Stimulated activated CD4-positive, alpha-beta T cell treated with anti-CD3 and anti-CD28 coated beads, Interleukin-2, amount 100 ng/mL, for 48 hours (primary cell): Measurements from ENCODE around the gene CXCL14.

Experiments used
- DNase-seq, 2 donors: peaks; one replicate each; pipeline ENCODE4 v3.0.0-alpha.2; 2020

Gene CXCL14

DNA sequence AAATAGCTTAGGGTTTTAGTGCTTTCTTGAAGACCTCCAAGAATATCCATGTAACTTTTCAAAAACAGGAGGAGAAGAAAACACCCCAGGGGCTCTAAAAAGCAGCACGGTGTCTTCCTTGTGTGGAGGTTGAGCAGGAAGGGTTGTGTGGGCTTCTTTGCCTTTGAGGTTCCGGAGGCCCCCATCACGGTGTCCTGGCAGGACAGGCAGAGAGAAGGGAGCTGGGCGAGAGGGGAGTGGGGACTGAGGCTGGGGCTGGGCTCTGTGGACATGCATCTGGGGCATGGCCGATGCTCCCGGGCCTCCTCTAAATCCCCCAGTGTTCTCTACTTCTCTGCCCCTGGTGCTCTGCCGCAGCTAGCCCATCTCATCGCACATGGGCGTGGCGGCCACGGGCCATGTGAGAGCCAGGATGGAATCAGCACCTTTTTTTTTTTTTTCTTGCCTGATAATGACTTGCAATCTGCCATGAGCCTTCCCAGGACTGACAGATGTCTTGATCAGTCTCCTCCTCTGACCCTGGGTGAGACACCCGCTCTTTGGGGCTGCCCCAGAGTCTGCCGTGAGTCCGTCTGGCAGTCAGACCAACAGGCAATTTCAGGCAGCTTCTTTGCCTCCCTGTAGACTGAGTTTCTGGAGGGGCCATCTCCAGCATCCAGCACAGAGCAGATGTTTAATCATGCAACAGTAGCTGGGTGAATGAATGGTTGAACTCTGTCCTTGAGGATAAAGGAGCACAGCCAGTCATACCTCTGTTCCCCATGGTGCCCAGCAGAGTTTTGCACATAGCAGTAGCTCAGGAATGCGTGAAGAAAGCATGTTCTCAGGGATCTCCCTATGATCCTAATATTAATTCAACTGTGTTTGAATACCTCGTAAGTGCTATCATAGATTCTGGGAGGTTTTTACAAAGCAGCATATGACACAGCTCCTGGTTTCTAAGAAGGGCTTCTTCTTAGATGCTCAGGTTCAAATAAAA lies 12.1 kb downstream of the CXCL14 start:
- DNase-seq, result no peak

DNA sequence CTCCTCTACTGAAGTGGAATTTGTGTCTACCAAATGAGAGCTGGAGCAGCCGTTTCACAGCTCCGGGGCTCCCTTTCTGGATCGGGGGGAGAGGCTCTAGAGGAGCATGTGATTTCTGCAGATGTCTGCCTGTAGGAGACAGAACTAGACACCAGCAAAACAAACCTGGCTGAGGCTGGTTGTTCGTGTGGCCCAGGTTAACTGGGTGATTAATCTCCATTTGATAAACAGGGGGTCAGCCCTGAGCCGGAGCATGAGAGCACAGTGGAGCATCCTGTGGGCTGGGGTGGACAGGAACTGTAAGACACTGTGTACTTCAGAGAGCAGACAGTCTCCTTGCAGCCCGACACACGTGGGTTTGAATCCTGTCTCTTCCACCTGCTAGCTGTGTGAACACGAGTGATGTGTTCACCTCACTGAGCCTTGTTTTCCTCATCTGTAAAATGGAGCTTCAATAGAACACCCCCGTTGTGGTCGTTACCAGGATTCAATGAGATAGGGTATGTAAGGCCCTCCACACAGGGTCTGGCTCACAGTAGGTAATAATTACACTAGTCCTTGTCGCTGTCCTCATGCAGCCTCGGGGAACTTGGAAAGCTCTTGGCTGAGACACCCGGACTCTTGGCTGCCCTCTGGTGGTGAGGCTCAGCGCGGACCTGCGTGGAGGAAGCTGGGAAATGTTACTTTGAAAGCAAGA lies 12.9 kb downstream of the CXCL14 start:
- peak; percentile 77 to 79 for DNase-seq

DNA sequence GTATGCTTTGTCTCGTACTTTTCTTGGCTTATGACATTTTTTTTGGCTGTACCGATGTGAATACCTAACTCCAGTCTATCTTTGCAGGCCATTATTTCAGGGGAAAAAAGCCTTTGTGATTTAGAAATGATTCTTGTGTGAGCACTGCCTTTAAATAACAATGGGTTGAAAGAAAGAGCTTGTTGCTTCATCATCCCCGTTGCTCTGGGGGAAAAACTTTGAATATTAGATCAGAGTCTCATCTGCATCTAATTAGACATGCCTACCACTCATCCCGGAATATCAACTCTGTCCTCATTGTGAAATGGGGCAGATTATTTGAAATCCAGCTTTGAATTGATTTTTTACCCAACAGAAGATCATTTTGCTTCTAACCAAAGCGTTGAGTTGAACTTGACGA lies 13.5 kb downstream of the CXCL14 start:
- no peak for DNase-seq

DNA sequence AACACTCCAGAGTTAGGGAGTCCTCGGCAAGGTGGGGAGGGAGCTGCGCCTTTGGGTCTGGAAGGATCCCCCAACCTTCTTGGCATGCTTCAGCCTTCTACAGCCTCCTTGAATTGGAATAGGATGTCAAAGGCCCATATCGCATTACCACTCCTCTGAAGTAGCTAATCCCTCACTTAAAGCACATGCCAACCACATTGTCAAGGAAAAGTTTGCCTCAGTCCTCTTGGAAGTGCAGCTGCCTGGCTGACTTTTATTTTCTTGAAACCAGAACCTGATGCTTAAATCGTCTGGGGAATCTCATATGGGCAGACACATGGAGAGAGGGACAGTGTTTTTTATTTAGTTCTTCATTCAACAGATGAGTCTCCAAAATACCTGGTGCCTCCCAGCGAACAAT lies 14.5 kb downstream of the CXCL14 start:
- DNase-seq, result no peak

DNA sequence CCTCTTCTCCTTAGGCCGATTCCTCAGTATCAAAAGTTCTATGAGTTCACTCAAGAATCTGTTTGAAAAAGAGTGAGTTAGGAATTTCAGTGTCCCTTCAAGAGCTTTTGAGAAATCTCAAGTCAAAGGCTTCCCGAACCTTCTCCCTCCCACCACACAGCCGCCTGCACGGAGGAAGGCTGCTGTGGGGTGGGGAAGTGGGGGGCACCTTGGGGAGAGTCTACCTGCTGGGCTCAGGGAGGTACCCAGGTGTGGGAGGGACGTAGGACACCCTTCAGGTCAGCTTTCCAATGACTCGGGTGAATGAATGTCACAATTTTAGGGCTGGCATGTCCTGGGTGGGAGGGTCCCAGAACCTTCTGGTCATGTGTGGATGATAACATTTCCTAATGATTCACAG lies 17.5 kb downstream of the CXCL14 start:
- no peak for DNase-seq

DNA sequence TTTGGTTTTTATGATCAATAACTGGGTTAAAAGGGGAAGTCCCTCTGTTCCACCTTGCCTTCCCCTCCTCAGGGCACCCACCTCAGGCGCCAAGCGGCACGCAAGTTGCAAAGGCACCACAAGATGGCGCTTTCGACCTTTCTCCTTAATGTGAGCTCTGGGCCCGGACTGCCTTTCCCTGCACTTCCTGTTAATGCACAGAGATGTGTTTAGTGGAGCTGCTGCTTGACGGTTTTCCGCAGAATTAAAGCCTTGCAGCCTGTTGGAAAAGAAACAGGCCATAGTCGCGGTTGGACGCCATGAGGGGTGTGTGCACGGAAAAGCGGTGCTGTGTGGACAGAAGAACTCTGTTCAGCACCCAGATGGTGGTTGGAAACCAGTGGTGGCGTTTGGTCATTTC lies 17.9 kb downstream of the CXCL14 start:
- DNase-seq, result peak; percentile 70 to 75

DNA sequence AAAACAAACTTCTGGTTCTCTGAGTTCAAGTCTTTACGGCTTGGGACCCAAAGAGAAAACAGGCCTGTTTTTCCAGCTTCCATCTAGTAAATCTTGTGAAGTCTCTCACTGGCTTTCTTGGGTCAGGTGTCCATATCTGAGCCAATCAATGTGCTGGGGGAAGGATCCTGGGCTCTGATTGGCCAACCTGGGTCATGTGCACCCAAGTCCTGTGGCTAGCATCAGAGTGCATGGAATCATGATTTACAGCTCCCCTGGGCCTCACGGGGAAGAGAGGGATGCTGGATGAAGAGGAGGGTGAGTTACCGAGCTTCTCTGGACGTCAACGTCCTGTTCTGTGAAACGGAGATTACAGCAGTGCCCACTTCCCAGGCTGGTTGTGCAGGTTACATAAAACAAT lies 19.4 kb downstream of the CXCL14 start:
- DNase-seq, result no peak

DNA sequence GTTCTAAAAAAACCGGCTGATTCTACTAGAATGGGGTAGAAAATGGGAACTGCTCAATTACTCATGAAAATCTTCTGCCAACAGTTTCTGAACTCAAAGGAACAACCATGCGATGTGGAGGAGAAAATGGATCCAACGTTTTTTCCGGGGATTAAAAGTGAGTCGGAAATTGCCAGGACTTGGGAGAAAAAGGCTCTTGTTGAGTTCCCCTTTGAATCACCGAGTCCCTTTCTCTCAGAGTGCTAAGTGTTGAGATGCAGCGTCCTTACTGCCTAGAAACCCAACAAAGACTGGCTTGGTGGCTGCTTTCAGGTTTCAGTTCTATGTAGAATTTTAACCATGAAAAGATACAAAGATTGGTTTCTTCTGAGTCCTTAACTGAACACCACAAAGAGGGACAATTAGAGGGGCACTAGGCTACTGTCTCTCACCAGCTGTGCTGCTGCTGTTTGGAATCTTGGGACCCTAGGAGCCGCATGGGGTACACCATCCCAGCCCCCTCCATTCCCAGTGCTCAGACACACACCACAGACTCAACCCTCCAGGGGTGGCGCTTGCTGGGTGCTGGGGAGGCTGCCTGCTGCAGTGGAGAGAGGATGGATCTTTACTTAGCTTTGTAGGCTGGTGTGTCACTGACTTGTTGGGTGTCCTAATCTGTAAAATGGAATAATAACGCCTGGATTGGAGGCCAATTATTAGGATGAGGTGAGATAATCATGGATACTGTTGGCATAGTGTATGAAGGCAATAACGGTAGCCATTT lies 21.5 kb downstream of the CXCL14 start:
- DNase-seq, result no peak

DNA sequence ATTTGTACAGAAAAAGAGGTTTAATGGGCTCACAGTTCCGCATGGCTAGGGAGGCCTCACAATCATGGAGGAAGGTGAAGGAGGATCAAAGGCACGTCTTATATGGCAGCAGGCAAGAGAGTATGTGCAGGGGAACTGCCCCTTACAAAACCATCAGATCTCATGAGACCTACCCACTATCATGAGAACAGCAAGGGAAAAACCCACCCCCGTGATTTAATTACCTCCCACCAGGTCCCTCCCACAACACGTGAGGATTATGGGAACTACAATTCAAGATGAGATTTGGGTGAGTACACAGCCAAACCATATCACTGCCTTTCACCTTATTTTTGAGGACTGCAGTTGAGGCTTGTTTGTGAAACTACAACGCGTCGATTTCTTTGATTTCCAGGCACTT lies 22.2 kb downstream of the CXCL14 start:
- DNase-seq, result no peak

DNA sequence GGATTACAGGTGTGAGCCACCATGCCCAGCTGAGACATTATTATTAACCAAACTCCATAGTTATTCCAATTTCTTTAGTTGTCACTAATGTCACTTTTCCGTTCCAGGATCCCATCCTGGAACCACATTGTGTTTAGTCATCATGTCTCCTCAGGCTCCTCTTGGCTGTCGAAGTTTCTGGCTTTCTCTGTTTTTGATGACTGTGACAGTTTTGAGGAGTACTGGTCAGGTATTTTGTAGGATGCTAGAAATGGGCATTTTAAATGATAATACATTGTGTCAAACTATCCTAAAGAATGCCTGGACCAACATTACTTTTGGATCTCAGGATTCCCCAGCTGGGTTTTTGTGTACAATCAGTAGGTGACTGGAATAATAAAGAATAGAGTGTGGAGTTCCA lies 23.3 kb downstream of the CXCL14 start:
- DNase-seq, result no peak

DNA sequence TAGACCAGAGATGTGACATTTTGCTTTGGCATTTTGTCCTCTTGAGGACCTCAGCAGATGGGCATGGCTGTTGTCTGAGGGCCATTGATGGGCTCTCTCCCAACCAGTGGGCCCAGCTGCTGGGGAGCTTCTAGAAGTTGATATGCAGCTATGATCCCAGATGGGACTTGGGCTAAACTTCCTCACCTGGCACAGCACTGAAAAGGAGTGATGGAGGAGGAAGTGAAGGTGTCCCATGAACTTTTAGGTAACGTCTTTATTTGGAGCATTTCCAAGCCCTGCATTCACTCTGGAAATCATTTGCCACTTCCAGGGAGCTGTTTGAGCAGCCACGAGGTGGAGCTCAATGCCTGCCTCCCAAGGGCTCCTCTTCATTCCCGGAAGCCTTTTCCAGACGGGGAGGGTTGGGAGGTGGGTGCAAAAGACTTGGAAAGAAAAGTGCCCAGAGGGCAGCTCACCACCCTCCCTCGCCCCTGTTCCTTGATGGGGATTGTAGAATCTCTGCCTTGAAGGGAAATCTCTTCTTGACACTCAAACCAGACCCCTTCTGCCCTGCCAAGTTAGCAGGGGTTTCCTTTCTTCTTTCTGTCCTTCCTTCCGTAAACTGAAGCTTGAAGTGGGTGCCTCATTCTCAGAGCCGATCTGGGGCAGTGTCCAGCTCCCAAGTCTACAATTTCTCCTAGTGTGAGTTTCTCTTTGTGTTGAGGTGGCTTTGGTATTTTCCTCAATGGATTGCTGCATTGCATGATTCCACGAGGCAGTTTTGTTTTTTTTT lies 24.9 kb downstream of the CXCL14 start:
- DNase-seq, result no peak

DNA sequence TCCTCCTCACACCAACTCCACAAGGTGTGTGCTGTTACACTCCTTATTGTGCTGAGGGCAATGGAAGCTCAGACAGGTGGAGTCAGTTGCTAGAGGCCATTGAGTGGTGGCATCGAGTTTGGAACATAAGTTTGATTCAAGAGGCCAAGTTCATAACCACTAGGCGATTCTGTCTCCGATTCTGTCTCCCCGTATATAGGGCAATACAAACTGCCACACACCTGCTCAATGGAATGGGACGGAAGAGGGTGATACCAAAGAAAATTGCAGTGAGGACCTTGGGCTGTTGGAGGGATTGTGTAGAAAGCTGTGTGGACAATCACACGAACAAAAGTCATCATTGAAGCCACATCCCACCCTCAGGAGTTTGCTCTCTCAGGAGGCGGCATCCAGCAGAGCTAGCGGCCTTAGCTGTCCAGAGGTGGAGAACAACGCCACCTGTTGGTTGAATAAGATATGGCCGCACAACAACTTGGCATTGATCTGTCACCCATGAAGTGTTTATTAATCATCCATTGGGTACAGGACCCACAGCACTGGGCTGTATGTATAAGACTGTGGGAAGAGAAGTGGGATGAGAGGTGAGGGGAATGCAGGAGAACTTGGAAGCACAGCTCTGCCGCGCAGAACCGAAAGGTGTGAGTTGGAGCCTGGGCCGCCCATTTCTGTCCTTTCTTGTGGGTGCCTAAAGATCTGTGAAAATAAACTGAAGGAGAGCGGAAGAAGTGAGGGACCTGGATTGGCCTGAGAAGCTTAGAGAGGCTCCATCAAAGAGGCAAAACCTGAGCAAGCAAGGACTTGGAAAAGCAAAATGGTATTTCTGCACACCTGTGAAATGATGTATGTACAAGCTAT lies 27.0 kb downstream of the CXCL14 start:
- peak; percentile 57 to 61 for DNase-seq

DNA sequence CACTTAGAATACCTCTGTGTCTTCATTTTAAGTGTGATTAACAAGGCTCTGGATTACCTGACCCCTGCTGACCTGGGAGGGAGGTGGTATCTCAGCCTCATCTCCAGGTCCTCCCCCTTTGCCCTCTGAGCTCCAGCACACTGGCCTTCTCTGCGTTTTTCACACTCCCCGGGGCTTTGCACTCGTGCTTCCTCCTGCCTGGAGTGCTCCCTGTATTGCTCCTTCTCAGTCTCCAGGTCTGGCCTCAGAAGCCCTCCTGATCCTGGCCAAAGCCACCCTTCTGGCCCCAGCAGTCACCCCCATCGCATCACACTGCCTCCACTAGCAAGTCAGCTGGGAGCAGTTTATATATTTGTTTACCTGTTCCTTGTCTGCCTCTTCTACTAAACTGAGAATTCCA lies 29.4 kb downstream of the CXCL14 start:
- no peak for DNase-seq

DNA sequence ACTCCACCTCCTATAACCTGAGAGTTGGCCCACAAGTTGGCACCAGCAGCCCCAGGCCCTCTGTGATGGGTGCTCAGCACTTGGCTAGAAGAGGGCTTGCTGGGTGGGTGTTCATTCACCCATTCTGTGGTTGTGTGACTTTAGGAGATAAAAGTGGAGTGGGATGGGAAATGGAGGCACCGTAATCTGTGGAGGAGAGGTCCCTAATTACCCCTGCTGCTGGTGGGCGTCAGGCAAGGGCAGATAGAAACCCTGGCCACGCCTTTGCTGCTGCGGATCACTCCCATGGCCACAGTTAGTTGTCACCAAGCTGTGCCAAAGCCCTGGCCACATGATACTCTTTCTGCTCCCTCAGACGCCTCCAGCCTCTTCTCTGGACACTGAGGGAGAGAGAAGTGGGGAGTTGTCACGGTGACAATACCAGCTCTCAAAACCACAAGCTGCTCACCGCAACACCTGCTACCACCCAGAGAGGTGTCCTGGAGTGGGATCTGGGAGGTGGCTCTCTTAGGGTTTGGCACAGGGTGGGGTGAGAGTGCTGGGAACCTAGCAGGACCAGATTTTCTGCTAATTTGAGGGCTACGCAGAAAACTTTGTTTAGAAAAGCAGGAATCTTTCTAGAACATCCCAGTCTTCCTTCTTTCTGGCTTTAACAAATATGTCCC lies 31.1 kb downstream of the CXCL14 start:
- DNase-seq, result no peak

DNA sequence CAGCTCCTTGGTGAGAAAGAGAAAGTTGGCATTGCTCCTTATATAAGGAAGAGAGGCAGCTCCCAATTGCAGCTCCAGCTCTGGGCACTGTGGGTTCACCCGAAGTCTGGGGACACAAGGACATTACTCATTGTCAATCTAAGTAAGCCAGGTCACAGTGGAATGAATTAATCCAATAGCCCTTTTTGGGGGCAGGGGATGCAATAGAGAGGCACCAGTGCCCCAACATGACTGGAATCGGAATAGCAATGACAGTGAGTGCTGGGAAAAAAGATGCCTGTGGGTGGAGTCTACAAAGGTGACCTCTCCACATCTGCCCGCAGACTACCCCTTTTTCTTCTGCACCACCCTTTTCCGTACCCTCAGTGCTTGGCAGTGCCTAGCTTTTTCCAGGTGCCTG lies 31.9 kb downstream of the CXCL14 start:
- no peak for DNase-seq

DNA sequence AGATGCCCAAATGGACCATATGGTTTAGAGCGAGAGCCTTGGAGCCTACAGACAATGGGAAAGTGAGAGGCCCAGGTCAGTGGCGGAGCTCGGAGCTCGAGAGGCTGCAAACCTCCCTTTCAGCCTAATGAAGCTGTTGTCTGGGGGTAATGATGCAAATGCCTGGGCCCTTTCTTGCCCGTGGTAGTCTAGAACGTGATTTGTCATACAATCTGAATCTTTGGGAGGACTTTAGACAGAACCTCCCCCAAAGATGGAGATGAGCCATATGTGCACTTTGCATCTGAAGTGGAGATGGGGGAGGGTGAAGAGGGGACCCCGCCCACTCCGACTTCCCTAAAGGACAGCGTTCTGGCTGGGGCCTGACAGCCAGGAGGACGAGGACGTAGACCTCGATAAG lies 32.7 kb downstream of the CXCL14 start:
- DNase-seq, result no peak

DNA sequence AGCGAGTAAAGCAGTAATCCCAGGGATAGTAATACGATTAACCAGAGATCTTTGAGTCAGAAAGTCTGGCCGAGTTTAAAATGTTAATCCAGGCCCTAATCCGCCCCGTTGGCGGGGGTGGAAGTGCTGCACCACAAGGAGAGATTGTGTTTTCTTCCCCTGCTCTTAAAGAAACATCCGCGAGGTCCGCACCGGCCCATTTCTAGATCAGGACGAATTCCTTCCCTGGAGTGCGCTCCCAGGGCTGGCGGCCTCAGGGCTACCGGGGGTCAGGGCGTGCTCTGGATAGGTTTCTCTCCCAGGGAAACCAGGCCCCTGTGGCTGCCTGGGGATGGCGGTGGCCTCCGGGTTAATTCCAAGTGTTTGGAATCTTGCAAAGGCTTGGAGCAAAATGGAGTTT lies 33.7 kb downstream of the CXCL14 start:
- no peak for DNase-seq

DNA sequence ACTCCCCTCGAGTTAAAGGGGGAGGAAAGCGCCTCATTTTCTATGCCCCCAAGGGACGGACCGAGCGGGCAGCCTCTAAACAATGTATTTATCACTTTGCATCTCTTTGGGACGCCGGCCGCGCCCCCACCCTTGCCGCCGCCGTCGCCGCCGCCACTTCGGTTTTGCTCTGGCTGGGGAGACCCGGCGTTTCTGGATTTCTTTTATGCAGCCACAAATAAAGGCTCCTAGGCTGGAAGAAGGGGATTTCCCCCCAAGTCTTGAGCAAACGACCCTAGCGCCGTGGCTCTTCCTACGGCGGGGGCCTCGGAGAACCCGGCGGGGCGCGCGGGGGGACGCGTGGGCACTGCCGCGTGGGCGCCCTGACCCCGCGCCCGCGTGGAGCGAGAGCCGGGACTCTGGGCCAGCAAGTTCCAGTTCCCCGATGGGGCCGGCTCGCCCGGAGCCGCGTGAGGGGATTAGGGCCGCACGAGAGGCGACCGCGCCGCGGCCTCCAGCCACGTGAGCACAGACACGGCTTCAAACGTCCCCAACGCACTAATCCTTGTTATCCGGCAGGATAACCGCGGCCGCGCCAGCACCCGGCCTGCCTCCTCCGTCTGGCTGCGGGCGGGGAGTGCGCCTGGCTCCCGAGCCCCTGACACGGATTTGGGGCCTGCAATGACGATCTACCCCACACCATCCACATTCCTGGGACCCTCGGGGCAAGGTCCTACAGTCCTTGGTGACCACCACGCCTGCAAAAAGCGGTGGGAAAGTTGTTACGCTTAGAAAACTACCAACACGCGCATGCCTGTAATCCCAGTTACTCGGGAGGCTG lies 35.1 kb downstream of the CXCL14 start:
- no peak for DNase-seq

DNA sequence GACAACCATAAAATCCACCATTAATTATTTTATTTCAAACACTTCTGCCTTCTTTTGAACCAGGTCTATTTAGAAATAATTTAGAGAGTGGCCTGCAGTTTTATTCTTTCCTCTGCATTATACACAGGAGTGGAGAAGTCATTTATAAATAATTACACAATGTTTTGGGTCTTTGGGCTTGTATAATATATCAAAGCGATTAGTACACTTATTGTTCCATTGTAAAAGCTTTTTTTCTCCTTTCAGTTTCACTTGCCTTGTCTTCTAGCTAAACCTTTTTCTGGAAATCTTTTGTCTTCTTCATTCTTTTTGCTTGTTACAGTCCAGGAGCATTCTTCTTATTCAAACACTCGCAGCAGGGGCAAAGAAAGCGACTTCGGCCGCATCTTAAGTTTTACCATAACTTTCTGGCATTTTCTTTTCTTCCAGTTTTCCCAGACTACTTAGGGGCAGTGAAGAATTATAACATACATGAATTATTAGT lies 35.7 kb downstream of the CXCL14 start:
- DNase-seq, result no peak
